ENCODE results near the gene ATXN1L. TPM values are rescaled to one million over a fixed set of nuclear protein-coding genes. Genes with fewer than 3 reads are reported as not detected.
"Not testable (repeated sequence)": the region's sequence is repeated elsewhere in the genome, so short reads cannot be mapped to it uniquely, and the experiment has no call there.

The ATXN1L gene
- total RNA-seq, 1 experiment from 2014 or later, result 18.2 TPM

DNA sequence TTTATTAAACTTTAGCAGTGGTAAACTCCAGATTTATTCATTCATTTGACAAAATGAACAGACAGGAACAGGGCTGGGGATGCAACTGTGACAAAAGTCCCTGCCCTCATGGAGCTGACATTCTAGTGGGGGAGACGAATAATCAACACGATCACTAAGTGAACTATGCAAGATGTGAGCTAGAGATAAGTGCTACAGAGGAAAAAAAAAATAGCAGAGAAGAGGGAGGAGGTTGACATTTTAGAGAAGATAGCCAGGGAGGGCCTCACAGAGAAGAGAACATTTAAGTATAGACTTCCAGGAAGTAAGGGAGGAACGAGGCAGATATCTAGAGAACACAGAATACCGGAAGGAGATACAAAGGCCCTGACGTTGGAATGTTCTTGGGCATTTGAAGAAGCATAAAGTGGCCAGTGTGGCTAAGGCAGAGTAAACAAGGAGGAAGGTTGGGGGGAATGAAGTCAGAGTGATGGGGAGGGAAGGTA is 19.2 kb upstream of the ATXN1L start:
- Mint-ChIP-seq H3K27me3 (ENCODE audit: insufficient read depth, unreplicated experiment) (no peaks in the 10 kb centered on the region), H3K36me3 (ENCODE audit: insufficient read depth, unreplicated experiment) (no peaks in the 10 kb centered on the region), H3K9me3 (ENCODE audit: unreplicated experiment) (no peaks in the 10 kb centered on the region), H3K4me3 (ENCODE audit: unreplicated experiment) (no peak overlapping the region), H3K27ac (ENCODE audit: low read depth, unreplicated experiment) (no peak overlapping the region), H3K4me1 (ENCODE audit: insufficient read depth, unreplicated experiment) (no peaks in the 10 kb centered on the region)
- BruUV-seq (replicated peaks), result no TSS peak
- POLR2A ChIA-PET, result interaction anchor here (0.6 kb wide), 1 partner anchor 14 kb away, joined by 5 read pairs; no protein-coding TSS in a partner anchor
- CTCF ChIA-PET, result interaction anchor here (0.6 to 1.4 kb wide), 5 partner anchors 16 to 1053 kb away, joined by 3 read pairs; no protein-coding TSS in a partner anchor
- intact Hi-C loops (cut with micrococcal nuclease), result no loop called here
- TF ChIP-seq CTCF (IDR thresholded peaks at IDR 0.05; ENCODE audit: unreplicated experiment), result no peak
- no peak for DNase-seq (ENCODE audit: unreplicated experiment)

- no TSS peak for BruUV-seq (replicated peaks)
- no peaks in the 10 kb centered on the region for H3K27me3 Mint-ChIP-seq (ENCODE audit: insufficient read depth, unreplicated experiment)
- intact Hi-C loops (cut with micrococcal nuclease), result no loop called here
- H3K36me3 Mint-ChIP-seq (ENCODE audit: insufficient read depth, unreplicated experiment), result no peaks in the 10 kb centered on the region
- POLR2A ChIA-PET, result interaction anchor here (1.4 kb wide), 1 partner anchor 21 kb away, joined by 7 read pairs; the partner anchor contains the start of gene AP1G1
- no peaks in the 10 kb centered on the region for H3K9me3 Mint-ChIP-seq (ENCODE audit: unreplicated experiment)
- no peaks in the 10 kb centered on the region for H3K4me1 Mint-ChIP-seq (ENCODE audit: insufficient read depth, unreplicated experiment)
- CTCF ChIA-PET, result interaction anchor here (0.6 kb wide), 1 partner anchor 60 kb away, joined by 3 read pairs; no protein-coding TSS in a partner anchor
- H3K27ac Mint-ChIP-seq (ENCODE audit: low read depth, unreplicated experiment), result no peak overlapping the region
- DNase-seq (ENCODE audit: unreplicated experiment), result no peak
- no peak for TF ChIP-seq CTCF (IDR thresholded peaks at IDR 0.05; ENCODE audit: unreplicated experiment)
- H3K4me3 Mint-ChIP-seq (ENCODE audit: unreplicated experiment), result no peak overlapping the region
Observed at GRCh38 chr16:71830359-71830758, 15.4 kb upstream of the ATXN1L start.

DNA sequence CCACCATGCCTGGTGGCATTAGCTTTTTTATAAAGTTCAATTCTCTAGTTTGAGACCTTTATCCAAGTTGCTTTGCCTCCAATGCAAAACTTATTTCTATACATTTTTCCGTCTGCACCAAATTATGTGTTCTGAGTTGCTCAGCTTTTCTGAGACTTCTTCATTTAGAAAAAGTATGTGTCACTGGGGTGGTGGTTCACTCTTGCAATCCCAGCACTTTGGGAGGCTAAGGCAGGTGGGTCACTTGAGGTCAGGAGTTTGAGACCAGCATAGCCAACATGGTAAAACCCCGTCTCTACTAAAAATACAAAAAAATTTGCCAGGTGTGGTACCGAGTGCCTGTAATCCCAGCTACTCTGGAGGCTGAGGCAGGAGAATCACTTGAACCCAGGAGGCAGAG is 14.1 kb upstream of the ATXN1L start:
- DNase-seq (ENCODE audit: unreplicated experiment); H3K27me3 Mint-ChIP-seq (ENCODE audit: insufficient read depth, unreplicated experiment); H3K4me3 Mint-ChIP-seq (ENCODE audit: unreplicated experiment); intact Hi-C loops (cut with micrococcal nuclease); H3K36me3 Mint-ChIP-seq (ENCODE audit: insufficient read depth, unreplicated experiment); H3K4me1 Mint-ChIP-seq (ENCODE audit: insufficient read depth, unreplicated experiment); H3K27ac Mint-ChIP-seq (ENCODE audit: low read depth, unreplicated experiment); BruUV-seq (replicated peaks); POLR2A ChIA-PET; H3K9me3 Mint-ChIP-seq (ENCODE audit: unreplicated experiment): not testable (repeated sequence)
- CTCF ChIA-PET, result interaction anchor here (0.6 kb wide), 1 partner anchor 127 kb away, joined by 6 read pairs; no protein-coding TSS in a partner anchor

DNA sequence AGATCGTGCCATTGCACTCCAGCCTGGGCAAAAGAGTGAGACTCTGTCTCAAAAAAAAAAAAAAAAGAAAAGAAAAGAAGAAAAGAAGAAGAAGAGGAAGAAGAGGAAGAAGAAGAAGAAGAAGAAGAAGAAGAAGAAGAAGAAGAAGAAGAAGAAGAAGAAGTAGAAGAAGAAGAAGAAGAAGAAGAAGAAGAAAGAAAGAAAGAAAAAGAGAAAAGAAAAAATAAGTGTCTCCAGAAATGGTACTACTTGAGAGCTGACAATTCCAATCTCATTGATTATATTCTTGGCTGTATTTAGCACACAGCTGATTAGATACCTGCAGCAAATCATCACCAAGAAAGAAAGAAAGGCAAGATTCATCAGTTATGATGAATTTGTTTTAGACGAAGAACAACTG is 13.7 kb upstream of the ATXN1L start:
- intact Hi-C loops (cut with micrococcal nuclease); DNase-seq (ENCODE audit: unreplicated experiment); H3K27ac Mint-ChIP-seq (ENCODE audit: low read depth, unreplicated experiment); H3K4me1 Mint-ChIP-seq (ENCODE audit: insufficient read depth, unreplicated experiment); BruUV-seq (replicated peaks); H3K9me3 Mint-ChIP-seq (ENCODE audit: unreplicated experiment); H3K36me3 Mint-ChIP-seq (ENCODE audit: insufficient read depth, unreplicated experiment); H3K27me3 Mint-ChIP-seq (ENCODE audit: insufficient read depth, unreplicated experiment); POLR2A ChIA-PET; H3K4me3 Mint-ChIP-seq (ENCODE audit: unreplicated experiment): not testable (repeated sequence)
- CTCF ChIA-PET, result interaction anchor here (0.6 kb wide), 1 partner anchor 127 kb away, joined by 6 read pairs; no protein-coding TSS in a partner anchor

DNA sequence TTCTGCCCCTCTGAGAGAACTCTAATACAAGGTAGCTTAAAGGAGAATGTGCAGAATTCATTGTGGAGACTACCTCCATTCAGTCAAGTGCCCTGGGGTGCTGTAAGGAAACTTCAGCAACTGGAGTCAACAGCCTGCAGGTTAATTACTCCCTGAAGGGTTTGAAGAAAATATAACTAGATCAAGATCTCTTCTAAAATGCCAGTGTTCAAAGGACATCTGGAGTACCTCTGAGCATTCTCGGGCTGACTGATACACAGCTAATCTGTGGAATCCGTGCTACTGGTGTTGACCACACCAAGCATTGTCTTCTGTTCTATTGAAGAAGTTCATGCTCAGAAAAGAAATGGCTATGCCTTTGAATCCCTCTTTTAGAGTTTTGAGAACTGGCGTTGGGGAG is 11.5 kb upstream of the ATXN1L start:
- H3K36me3 Mint-ChIP-seq (ENCODE audit: insufficient read depth, unreplicated experiment), result no peaks in the 10 kb centered on the region
- TF ChIP-seq CTCF (IDR thresholded peaks at IDR 0.05; ENCODE audit: unreplicated experiment), result no peak
- POLR2A ChIA-PET, result interaction anchor here (0.8 kb wide), 1 partner anchor 48 kb away, joined by 3 read pairs; no protein-coding TSS in a partner anchor
- H3K27me3 Mint-ChIP-seq (ENCODE audit: insufficient read depth, unreplicated experiment), result no peaks in the 10 kb centered on the region
- no TSS peak for BruUV-seq (replicated peaks)
- H3K27ac Mint-ChIP-seq (ENCODE audit: low read depth, unreplicated experiment), result no peak overlapping the region
- CTCF ChIA-PET, result no interaction called here
- no peak overlapping the region for H3K4me3 Mint-ChIP-seq (ENCODE audit: unreplicated experiment)
- no peaks in the 10 kb centered on the region for H3K4me1 Mint-ChIP-seq (ENCODE audit: insufficient read depth, unreplicated experiment)
- DNase-seq (ENCODE audit: unreplicated experiment), result no peak
- intact Hi-C loops (cut with micrococcal nuclease), result no loop called here
- H3K9me3 Mint-ChIP-seq (ENCODE audit: unreplicated experiment), result no peaks in the 10 kb centered on the region
